ENCODE measurements around the gene FBN3.

- TF ChIP-seq CTCF (optimal IDR thresholded peaks at IDR 0.05 in 1 of 3, IDR thresholded peaks at IDR 0.05 in 1 of 3, conservative IDR thresholded peaks at IDR 0.05 in 1 of 3; ENCODE audit: extremely low read depth in 1 of 3, insufficient read depth in 2 of 3, low read length in 3 of 3) = no peak
- no peak for TF ChIP-seq EZH2 (IDR thresholded peaks at IDR 0.05; ENCODE audit: low read length)
Observed at GRCh38 chr19:8039231-8039630, 110.2 kb downstream of the FBN3 start.

Measured in keratinocyte (primary cell).